Central memory CD8-positive, alpha-beta T cell (primary cell): ENCODE measurements around the gene EFCC1.

Source experiments
- ATAC-seq: fragments of 150-1000 bp; cut with Tn5 transposase; replicated peaks from 2 replicates; pipeline ENCODE4 v1.10.0; 2022; ENCODE audit warnings: mild to moderate bottlenecking, moderate FRiP score, moderate number of reproducible peaks; ENCODE audit not compliant: poor library complexity, severe bottlenecking; ENCODE audit errors: extremely low read depth
- DNase-seq, 2 donors: peaks; one replicate each; pipeline ENCODE4 v3.0.0; 2021; ENCODE audit warnings: low spot score in 2 of 2
- H3K27ac Mint-ChIP-seq: one replicate; pipeline ENCODE4 v1.8.0; 2022; ENCODE audit warnings: low read depth, mild to moderate bottlenecking, moderate library complexity, mixed read lengths
- H3K27me3 Mint-ChIP-seq: one replicate; pipeline ENCODE4 v1.8.0; 2022; ENCODE audit warnings: mixed read lengths
- H3K36me3 Mint-ChIP-seq: one replicate; pipeline ENCODE4 v1.8.0; 2022; ENCODE audit warnings: mild to moderate bottlenecking, moderate library complexity, mixed read lengths; ENCODE audit not compliant: insufficient read depth
- H3K4me1 Mint-ChIP-seq: one replicate; pipeline ENCODE4 v1.8.0; 2022; ENCODE audit warnings: mixed read lengths
- H3K4me3 Mint-ChIP-seq: one replicate; pipeline ENCODE4 v1.8.0; 2022; ENCODE audit warnings: mild to moderate bottlenecking, moderate library complexity, mixed read lengths
- H3K9me3 Mint-ChIP-seq: one replicate; pipeline ENCODE4 v1.8.0; 2022; ENCODE audit warnings: mixed read lengths

The EFCC1 gene, protein sequence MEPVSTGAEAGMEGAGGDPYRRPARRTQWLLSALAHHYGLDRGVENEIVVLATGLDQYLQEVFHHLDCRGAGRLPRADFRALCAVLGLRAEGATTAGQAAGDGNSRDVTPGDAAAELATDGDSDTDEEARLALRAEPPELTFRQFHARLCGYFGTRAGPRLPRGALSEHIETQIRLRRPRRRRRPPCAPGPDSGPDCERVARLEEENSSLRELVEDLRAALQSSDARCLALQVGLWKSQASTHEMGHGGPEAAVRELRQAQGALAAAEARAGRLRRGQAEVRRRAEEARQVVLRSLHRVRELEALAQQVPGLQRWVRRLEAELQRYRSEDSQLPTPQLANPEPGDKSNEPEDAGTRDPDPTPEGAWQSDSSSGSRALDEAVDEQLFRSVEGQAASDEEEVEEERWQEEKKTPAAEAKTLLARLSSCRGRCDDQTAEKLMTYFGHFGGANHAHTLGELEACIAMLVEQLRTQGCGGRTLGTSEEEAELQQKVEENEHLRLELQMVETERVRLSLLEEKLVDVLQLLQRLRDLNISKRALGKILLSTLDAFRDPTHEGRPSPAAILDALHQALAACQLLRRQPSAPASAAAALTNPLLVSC

DNA sequence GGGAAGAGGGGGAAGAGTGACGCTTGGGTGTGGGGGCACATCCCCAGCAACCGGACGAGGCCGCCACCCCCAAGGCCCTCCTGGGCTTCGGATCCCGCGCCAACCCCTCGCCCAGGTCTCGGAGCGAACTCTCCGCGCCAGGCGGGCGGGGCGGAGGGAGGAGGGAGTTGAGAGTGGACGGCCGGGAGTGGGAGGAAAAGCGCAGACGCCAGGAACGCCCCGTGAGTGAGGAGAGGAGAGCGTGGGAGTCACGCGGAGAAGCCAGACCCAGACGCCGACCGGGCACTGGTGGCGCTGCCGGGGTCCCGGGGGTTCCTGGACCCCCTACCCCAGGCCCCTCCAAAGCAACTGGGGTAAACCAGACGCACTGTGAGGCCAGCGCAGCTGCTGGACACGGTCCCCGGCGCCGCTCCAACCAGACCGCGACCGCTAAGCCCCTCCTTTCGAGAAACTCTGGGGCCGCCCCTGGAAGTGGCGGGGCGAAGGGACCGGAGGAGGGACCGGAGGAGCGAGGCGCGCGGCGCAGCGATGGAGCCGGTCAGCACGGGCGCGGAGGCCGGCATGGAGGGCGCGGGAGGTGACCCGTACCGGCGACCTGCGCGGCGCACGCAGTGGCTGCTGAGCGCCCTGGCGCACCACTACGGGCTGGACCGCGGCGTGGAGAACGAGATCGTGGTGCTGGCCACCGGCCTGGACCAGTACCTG lies at the start of gene EFCC1:
Gene EFCC1 (plus strand): TSS at position 204 of the 705 bp plus-strand sequence. CDS start 325 bp downstream, at position 529.
- DNase-seq (no peak), ATAC-seq (peak; percentile 29)
- H3K4me1 Mint-ChIP-seq: peaks cover 24% of the 10 kb centered on the region
- no peaks in the 10 kb centered on the region for H3K9me3 Mint-ChIP-seq
- peak within 1 kb of the TSS; percentile 50 for H3K4me3 Mint-ChIP-seq
- no peaks in the 10 kb centered on the region for H3K36me3 Mint-ChIP-seq
- H3K27ac Mint-ChIP-seq: no peak within 1 kb of the TSS
- H3K27me3 Mint-ChIP-seq: peaks cover 46% of the 10 kb centered on the region

DNA sequence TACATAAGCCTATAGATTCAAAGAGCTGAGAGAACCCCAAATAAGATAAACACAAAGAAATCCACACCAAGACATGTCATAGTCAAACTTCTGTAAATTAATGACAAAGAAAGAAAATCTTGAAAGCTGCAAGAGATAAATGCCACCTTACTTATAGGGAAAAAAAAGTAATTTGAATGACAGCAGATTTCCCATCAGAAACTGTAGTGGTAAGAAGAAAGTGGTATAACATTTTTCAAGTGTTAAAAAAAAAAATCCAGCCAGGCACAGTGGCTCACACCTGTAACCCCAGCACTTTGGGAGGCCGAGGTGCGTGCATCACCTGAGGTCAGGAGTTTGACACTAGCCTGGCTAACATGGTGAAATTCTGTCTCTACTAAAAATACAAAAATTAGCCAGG lies 44.7 kb upstream of the EFCC1 start:
- Mint-ChIP-seq H3K36me3 (no peaks in the 10 kb centered on the region), H3K27me3 (peaks cover 18% of the 10 kb centered on the region), H3K4me1 (no peaks in the 10 kb centered on the region), H3K9me3 (no peaks in the 10 kb centered on the region), H3K4me3 (no peak overlapping the region), H3K27ac (no peak overlapping the region)
- ATAC-seq: no peak
- DNase-seq: no peak

DNA sequence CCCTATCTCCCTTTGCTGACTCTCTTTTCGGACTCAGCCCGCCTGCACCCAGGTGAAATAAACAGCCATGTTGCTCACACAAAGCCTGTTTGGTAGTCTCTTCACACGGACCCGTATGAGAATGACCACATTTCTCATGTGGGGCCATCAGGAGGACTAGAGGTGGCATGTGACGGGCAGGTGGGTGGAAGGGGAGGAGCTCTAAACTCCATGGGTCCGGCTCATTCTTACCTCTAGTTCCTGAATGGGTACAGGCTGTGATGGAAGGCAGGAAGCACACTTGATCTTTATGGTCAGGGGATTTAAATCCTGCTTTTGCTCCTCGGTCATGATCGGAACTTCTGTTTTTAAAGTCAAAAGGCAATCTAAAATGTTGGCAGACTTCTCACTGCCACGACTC lies 35.8 kb upstream of the EFCC1 start:
- no peaks in the 10 kb centered on the region for H3K9me3 Mint-ChIP-seq
- ATAC-seq (no peak), DNase-seq (no peak)
- H3K4me3 Mint-ChIP-seq: no peak overlapping the region
- H3K4me1 Mint-ChIP-seq: no peaks in the 10 kb centered on the region
- peaks cover 15% of the 10 kb centered on the region for H3K27me3 Mint-ChIP-seq
- no peaks in the 10 kb centered on the region for H3K36me3 Mint-ChIP-seq
- no peak overlapping the region for H3K27ac Mint-ChIP-seq

DNA sequence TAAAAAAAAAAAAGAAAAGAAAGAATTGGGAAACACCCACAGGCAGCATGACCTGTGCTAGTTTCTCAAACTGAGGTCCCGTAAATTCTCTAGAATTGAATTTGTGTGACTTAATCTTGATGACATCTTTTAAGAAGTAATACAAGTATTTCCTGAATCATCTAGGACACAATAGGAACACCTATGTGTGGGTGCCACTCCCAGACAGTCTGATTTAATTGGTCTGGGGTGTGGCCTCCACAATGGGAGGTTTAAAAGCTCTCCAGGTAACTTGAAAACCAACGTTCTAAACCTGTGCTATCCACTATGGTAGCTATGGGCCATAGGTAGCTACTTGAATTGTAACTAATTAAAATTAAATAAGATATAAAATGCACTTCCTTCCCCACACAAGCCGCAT lies 35.3 kb upstream of the EFCC1 start:
- Mint-ChIP-seq H3K4me3 (no peak overlapping the region), H3K27me3 (peaks cover 10% of the 10 kb centered on the region), H3K4me1 (no peaks in the 10 kb centered on the region), H3K9me3 (no peaks in the 10 kb centered on the region), H3K27ac (no peak overlapping the region), H3K36me3 (no peaks in the 10 kb centered on the region)
- no peak for ATAC-seq
- DNase-seq: no peak

DNA sequence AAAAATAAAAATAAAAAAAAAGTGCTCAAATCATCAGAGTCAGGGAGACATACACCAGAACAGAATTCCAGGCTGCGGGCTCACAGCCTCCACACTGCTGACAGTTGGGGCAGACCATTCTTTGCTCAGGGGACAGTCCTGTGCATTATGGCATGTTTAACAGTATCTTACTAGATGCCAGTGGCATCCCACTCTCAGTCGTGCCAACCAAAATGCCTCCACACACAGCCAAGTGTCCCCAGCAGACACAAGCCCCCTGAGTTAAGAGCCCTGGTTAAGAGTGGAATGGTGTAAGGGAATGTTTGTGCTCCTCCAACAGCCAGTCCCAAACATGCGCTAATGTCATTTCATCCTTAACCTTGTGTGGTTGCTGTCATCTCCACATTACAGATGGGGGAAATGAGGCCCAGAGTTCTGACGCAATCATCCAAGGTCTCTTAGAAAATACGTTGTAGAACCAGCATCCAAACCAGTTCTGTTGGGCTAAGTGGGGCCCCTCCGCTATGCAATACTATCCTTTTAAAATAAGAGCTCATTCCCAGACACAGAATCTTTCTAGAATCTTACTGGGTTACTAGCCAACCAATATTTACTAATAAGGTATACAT lies 33.3 kb upstream of the EFCC1 start:
- DNase-seq (no peak), ATAC-seq (no peak)
- H3K36me3 Mint-ChIP-seq: no peaks in the 10 kb centered on the region
- no peak overlapping the region for H3K27ac Mint-ChIP-seq
- no peaks in the 10 kb centered on the region for H3K4me1 Mint-ChIP-seq
- H3K4me3 Mint-ChIP-seq: no peak overlapping the region
- H3K9me3 Mint-ChIP-seq: no peaks in the 10 kb centered on the region
- H3K27me3 Mint-ChIP-seq: no peaks in the 10 kb centered on the region

DNA sequence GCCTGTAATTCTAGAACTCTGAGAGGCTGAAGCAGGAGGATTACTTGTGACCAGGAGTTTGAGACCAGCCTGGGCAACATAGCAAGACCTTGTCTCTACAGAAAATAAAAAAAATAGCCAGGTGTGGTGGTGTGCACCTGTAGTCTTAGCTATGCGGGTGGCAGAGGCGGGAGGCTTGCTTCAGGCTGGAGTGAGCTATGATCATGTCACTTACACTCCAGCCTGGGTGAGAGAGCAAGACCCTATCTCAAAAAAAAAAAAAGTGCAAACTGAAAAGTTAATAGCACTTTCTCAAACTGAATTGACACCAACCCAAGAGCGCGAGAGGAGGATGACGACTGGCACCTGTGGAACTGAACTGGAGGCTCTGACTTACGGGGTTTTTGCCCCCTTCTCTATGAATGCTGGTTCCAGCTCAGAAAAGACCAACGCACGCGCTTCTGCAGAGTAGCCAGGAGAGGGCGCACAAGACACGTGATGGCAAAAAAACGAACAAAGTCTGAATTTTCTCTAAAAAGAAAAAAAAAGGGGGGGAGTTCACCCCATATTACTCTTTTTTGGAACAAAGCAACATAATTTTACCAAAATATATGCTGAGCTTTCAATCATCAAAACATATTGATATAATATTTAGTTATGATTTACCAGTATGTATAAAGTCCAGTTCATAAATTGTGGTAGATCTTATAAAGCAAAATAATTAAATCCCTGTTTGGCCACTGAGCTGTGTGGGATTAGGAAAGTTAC lies 30.9 kb upstream of the EFCC1 start:
- H3K9me3 Mint-ChIP-seq: no peaks in the 10 kb centered on the region
- ATAC-seq (peak; percentile 49), DNase-seq (peak; percentile 47 to 52)
- H3K27ac Mint-ChIP-seq: no peak overlapping the region
- no peaks in the 10 kb centered on the region for H3K4me1 Mint-ChIP-seq
- H3K36me3 Mint-ChIP-seq: no peaks in the 10 kb centered on the region
- no peak overlapping the region for H3K4me3 Mint-ChIP-seq
- H3K27me3 Mint-ChIP-seq: no peaks in the 10 kb centered on the region

DNA sequence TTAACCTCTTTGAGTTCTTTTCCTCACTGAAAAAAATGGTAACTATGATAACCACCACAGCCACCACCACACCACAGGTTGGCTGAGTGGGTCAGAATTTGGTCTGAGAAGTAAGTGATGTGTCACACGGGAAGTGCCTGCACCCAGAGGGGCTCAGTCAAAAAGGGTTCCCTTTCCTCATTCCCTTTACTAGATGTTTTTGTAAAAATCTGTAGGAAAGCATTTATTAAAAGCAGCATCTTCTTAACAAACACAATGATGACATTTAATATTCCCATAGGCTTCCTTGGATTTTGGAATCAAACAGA lies 30.4 kb upstream of the EFCC1 start:
- H3K4me3 Mint-ChIP-seq: no peak overlapping the region
- no peaks in the 10 kb centered on the region for H3K27me3 Mint-ChIP-seq
- H3K36me3 Mint-ChIP-seq: no peaks in the 10 kb centered on the region
- H3K9me3 Mint-ChIP-seq: no peaks in the 10 kb centered on the region
- ATAC-seq: no peak
- no peak overlapping the region for H3K27ac Mint-ChIP-seq
- DNase-seq: no peak
- H3K4me1 Mint-ChIP-seq: no peaks in the 10 kb centered on the region

DNA sequence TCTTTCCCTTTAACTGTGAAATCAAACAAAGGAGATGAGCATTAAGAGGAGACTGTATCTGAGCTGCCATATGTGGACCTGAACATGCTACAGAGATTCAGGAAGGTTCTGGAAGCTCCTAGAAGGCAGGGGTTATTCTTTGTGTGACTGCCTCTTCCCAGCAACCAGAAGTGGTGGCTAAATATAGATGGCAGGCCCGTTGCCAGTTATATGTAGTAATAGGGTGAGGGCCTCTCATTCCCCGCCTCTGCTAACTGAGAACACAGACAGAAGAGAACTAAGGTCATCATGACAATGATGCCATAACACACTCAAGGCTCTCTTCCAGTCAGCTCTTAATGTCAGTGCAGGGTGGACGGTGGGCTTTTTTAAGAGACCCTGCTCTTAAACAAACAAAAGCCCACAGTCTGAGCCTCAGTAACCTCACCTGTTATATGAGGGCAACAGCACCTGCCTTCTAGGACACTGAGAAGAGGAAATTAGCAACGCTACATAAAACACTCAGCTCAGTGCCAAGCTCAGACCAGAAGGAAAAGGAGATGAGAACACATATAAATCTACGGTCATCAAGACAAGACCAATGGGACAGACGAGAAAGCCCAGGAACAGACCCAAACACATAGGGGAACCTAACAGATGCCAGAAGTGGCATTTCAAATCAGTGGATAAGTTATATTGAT lies 29.5 kb upstream of the EFCC1 start:
- ATAC-seq: no peak
- H3K27ac Mint-ChIP-seq: no peak overlapping the region

DNA sequence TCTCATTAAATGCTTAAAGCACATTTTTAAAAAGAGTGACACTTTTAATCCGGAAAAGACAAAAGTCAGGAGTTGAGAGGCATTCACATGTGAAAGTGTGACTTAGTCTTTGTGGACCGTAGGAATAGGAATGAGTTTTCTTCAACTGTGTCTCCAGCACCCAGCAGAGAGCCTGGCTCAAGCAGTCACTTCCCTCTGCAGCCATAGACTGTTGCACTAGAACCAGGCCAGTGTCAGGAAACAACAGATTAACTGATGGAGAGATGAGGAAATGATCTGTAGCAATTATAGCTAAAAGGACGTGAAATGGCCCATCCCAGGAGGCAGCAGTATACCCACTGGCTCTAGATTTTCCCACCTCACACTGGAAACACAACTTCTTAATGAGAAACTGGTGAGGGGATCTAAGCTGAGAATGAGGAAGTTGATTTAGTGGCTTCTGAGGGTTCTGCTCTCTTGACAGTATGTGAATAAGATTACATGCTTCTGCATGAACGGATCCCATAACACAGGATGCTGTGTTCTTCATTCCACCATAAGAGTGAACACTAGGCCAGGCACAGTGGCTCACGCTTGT lies 27.0 kb upstream of the EFCC1 start:
- H3K9me3 Mint-ChIP-seq: no peaks in the 10 kb centered on the region
- no peak overlapping the region for H3K4me3 Mint-ChIP-seq
- ATAC-seq (no peak), DNase-seq (no peak)
- H3K4me1 Mint-ChIP-seq: no peaks in the 10 kb centered on the region
- no peaks in the 10 kb centered on the region for H3K36me3 Mint-ChIP-seq
- no peaks in the 10 kb centered on the region for H3K27me3 Mint-ChIP-seq
- no peak overlapping the region for H3K27ac Mint-ChIP-seq

More for the DNA sequence above, 29.5 kb upstream of the EFCC1 start:
- Mint-ChIP-seq H3K4me1 (no peaks in the 10 kb centered on the region), H3K27me3 (no peaks in the 10 kb centered on the region), H3K36me3 (no peaks in the 10 kb centered on the region), H3K4me3 (no peak overlapping the region), H3K9me3 (no peaks in the 10 kb centered on the region)
- DNase-seq: no peak

DNA sequence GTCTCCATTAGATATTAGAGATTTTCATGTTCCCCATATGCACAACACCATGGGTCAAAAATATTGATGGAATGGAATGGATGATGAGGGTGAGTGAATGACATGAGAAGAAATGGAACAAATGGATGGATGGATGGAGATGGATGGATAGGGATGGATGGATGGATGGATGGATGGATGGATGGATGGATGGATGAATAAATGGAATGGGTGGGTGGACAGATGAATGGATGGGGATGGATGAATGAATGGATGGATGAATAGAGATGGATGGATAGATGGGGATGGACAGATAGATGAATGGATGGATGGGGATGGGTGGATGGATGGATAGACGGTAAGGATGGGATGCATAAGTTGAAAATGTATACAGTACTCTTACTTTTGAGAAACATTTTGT lies 25.8 kb upstream of the EFCC1 start:
- no peaks in the 10 kb centered on the region for H3K4me1 Mint-ChIP-seq
- ATAC-seq (no peak), DNase-seq (no peak)
- no peak overlapping the region for H3K27ac Mint-ChIP-seq
- no peaks in the 10 kb centered on the region for H3K9me3 Mint-ChIP-seq
- no peaks in the 10 kb centered on the region for H3K27me3 Mint-ChIP-seq
- no peak overlapping the region for H3K4me3 Mint-ChIP-seq
- no peaks in the 10 kb centered on the region for H3K36me3 Mint-ChIP-seq

DNA sequence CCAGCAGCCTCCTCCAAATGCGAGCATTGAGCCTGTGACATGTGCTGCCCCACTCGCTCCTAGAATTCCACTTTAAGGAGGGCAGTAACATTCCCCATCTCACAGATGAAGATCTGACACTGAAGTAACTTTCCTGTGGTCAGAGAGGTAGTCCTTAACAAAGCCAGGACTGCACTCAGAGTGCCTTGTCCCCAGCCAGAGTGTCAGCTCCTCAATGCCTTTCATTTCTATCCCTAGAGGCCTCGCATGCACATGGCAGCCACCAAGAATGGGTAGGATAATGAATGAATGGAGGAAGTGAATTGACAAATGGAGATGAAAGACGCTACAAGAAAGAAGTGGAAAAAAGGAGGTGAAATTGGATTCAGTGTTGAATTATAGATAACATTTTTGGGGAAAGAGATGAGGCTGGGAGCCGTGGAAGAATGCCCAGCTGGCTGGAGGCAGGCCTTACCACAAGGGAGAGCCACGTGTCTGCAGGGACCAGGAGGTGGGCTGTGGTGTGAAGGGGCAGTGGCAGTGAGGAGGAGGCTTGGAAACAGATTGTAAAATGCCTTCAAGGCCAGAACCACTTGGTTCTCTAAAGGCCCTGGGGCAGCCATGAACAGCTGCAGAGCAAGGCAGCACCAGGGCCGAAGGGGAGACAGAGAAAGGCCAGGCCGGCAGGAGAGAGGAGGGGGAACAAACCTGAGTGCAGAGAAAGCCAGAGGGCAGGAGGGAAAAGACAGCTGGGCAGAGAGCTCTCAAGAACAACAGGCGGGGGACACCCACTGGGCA lies 17.6 kb upstream of the EFCC1 start:
- Mint-ChIP-seq H3K4me1 (no peaks in the 10 kb centered on the region), H3K4me3 (no peak overlapping the region), H3K9me3 (no peaks in the 10 kb centered on the region), H3K27me3 (no peaks in the 10 kb centered on the region), H3K36me3 (peaks cover 2% of the 10 kb centered on the region), H3K27ac (no peak overlapping the region)
- no peak for ATAC-seq
- DNase-seq: no peak
